ENCODE measurements around the gene HDAC8. TPM values are rescaled to one million over a fixed set of nuclear protein-coding genes. Genes with fewer than 3 reads are reported as not detected.

HDAC8 gene
- total and polyA plus RNA-seq, 2 donors (not counting 1 experiment from before 2014, with no cell fraction given), result 13.3 to 41.9 TPM

DNA sequence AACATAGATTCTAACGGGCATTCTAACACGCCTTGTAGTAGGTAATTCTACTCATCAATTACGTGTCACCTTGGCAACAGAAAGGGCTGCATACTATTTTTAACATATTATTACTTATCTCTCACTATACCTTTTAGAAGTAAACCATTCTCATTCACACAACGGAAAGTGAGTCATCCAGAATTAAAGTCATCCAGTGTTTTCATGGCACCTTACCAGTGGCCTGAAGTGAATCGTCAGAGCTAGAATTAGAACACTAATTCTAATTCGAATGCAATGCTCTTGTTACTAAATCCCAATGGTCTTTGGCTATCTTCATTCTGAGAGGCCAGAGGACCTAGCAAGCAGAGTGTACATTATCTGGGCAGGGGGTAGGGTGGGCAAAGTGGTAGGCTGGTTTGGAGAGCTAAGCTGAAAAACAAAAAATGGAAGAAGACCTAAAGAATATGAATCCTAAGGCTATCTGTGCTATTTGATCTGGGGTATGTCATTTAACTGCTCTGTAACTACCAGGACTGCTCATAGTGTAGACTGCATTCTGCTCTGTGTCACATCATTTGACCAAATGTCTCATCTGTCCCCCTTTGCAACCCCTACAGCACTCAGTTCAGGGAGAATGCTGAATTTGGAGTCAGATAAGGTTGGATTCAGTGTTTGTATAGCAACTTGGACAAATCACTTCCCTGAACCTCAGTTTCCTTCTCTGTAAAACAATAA is 96.5 kb downstream of the HDAC8 start:
- ChIA-PET CTCF (no interaction called here), POLR2A (no interaction called here)
- H4K20me1 ChIP-seq (ENCODE audit: control insufficient read depth, insufficient read depth, low read length, poor library complexity, severe bottlenecking), result no peaks in the 10 kb centered on the region
- no peak overlapping the region for H2AFZ ChIP-seq (ENCODE audit: insufficient read depth, low read depth, low read length, poor library complexity, severe bottlenecking)
- H3K4me2 ChIP-seq (replicated peaks; ENCODE audit: low read depth, low read length, poor library complexity, severe bottlenecking), result no peak overlapping the region
- H3K4me3 ChIP-seq (ENCODE audit: control extremely low read depth in 1 of 5, extremely low read depth in 1 of 5, insufficient read depth in 1 of 5, low read depth in 2 of 5, low read length in 4 of 5), result no peak overlapping the region
- no peaks in the 10 kb centered on the region for H3K79me2 ChIP-seq (ENCODE audit: control insufficient read depth, insufficient read depth, low read length)
- H3K9ac ChIP-seq (ENCODE audit: low read length), result no peak overlapping the region
- no peak for DNase-seq
- no peaks in the 10 kb centered on the region for H3K27me3 ChIP-seq (replicated peaks in 1 of 4; ENCODE audit: control extremely low read depth in 1 of 4, control insufficient read depth in 3 of 4, insufficient read depth in 4 of 4, low read length in 3 of 4)
- H3K36me3 ChIP-seq (replicated peaks in 1 of 2; ENCODE audit: control extremely low read depth in 1 of 2, control insufficient read depth in 1 of 2, extremely low read depth in 1 of 2, insufficient read depth in 2 of 2, low read length in 1 of 2), result peaks cover 0 to 2% of the 10 kb centered on the region in 2 experiments
- H3K4me1 ChIP-seq (ENCODE audit: control insufficient read depth in 2 of 2, insufficient read depth in 2 of 2, low read length in 2 of 2), result no peaks in the 10 kb centered on the region
- ATAC-seq (ENCODE audit: low read depth), result no peak
- no peak overlapping the region for H3K27ac Mint-ChIP-seq
- H3K4me3 Mint-ChIP-seq, result no peak overlapping the region
- intact Hi-C loops (cut with micrococcal nuclease), result no loop called here
- H3K9me3 ChIP-seq (ENCODE audit: control extremely low read depth in 1 of 3, control insufficient read depth in 2 of 3, insufficient read depth in 1 of 3, low read length in 2 of 3), result no peaks in the 10 kb centered on the region
- H3K9me3 Mint-ChIP-seq (ENCODE audit: insufficient read depth), result no peaks in the 10 kb centered on the region
- no peaks in the 10 kb centered on the region for H3K27me3 Mint-ChIP-seq
- TF ChIP-seq, protein P1, sequence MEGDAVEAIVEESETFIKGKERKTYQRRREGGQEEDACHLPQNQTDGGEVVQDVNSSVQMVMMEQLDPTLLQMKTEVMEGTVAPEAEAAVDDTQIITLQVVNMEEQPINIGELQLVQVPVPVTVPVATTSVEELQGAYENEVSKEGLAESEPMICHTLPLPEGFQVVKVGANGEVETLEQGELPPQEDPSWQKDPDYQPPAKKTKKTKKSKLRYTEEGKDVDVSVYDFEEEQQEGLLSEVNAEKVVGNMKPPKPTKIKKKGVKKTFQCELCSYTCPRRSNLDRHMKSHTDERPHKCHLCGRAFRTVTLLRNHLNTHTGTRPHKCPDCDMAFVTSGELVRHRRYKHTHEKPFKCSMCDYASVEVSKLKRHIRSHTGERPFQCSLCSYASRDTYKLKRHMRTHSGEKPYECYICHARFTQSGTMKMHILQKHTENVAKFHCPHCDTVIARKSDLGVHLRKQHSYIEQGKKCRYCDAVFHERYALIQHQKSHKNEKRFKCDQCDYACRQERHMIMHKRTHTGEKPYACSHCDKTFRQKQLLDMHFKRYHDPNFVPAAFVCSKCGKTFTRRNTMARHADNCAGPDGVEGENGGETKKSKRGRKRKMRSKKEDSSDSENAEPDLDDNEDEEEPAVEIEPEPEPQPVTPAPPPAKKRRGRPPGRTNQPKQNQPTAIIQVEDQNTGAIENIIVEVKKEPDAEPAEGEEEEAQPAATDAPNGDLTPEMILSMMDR (IDR thresholded peaks at IDR 0.05), result no peak
- no peak for TF ChIP-seq EZH2 (IDR thresholded peaks at IDR 0.05; ENCODE audit: borderline replicate concordance, insufficient read depth, low read depth, low read length, poor library complexity, severe bottlenecking)
- WGBS (ENCODE audit: insufficient coverage), result no CpG with 5 or more reads among the region's 6 CpGs
- no peaks in the 10 kb centered on the region for H3K4me1 Mint-ChIP-seq
- no peak overlapping the region for H3K27ac ChIP-seq (ENCODE audit: low read length in 2 of 2)

DNA sequence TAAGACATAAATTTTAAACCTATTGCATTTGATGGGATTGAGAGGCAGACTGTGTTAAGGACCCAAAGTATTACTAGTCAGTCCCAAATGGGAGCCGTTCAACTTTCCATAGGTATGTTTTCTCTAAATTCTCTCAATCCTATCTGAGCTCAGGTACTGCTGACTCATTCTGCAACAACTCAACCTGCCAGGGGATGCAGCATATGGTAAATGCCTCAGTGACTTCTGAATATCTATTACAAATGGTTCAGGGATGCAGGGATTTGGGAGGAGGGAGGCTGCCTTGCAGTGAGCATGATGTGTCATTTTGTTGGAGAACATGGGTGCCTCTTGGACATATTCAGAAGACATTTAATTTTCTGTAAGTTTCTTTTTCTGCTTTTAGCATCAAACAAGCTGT is 97.3 kb downstream of the HDAC8 start:
- no peaks in the 10 kb centered on the region for H3K9me3 ChIP-seq (ENCODE audit: control extremely low read depth in 1 of 3, control insufficient read depth in 2 of 3, insufficient read depth in 1 of 3, low read length in 2 of 3)
- H3K4me1 ChIP-seq (ENCODE audit: control insufficient read depth in 2 of 2, insufficient read depth in 2 of 2, low read length in 2 of 2), result no peaks in the 10 kb centered on the region
- H3K27me3 ChIP-seq (replicated peaks in 1 of 4; ENCODE audit: control extremely low read depth in 1 of 4, control insufficient read depth in 3 of 4, insufficient read depth in 4 of 4, low read length in 3 of 4), result no peaks in the 10 kb centered on the region
- ATAC-seq (ENCODE audit: low read depth) (no peak), DNase-seq (no peak)
- ChIA-PET CTCF (no interaction called here), POLR2A (no interaction called here)
- no peak overlapping the region for H2AFZ ChIP-seq (ENCODE audit: insufficient read depth, low read depth, low read length, poor library complexity, severe bottlenecking)
- no peak overlapping the region for H3K4me2 ChIP-seq (replicated peaks; ENCODE audit: low read depth, low read length, poor library complexity, severe bottlenecking)
- no peaks in the 10 kb centered on the region for H3K79me2 ChIP-seq (ENCODE audit: control insufficient read depth, insufficient read depth, low read length)
- peaks cover 0 to 2% of the 10 kb centered on the region in 2 experiments for H3K36me3 ChIP-seq (replicated peaks in 1 of 2; ENCODE audit: control extremely low read depth in 1 of 2, control insufficient read depth in 1 of 2, extremely low read depth in 1 of 2, insufficient read depth in 2 of 2, low read length in 1 of 2)
- TF ChIP-seq, protein P1 (IDR thresholded peaks at IDR 0.05), result no peak
- no peak for TF ChIP-seq EZH2 (IDR thresholded peaks at IDR 0.05; ENCODE audit: borderline replicate concordance, insufficient read depth, low read depth, low read length, poor library complexity, severe bottlenecking)
- Mint-ChIP-seq H3K9me3 (ENCODE audit: insufficient read depth) (no peaks in the 10 kb centered on the region), H3K4me3 (no peak overlapping the region), H3K4me1 (no peaks in the 10 kb centered on the region), H3K27me3 (no peaks in the 10 kb centered on the region), H3K27ac (no peak overlapping the region)
- WGBS (ENCODE audit: insufficient coverage), result no CpG with 5 or more reads among the region's 1 CpG
- no peaks in the 10 kb centered on the region for H4K20me1 ChIP-seq (ENCODE audit: control insufficient read depth, insufficient read depth, low read length, poor library complexity, severe bottlenecking)
- no peak overlapping the region for H3K27ac ChIP-seq (ENCODE audit: low read length in 2 of 2)
- no peak overlapping the region for H3K9ac ChIP-seq (ENCODE audit: low read length)
- no peak overlapping the region for H3K4me3 ChIP-seq (ENCODE audit: control extremely low read depth in 1 of 5, extremely low read depth in 1 of 5, insufficient read depth in 1 of 5, low read depth in 2 of 5, low read length in 4 of 5)
- intact Hi-C loops (cut with micrococcal nuclease), result no loop called here

All from B cell (primary cell).